ENCODE data around the gene ISM2.

- TF ChIP-seq, protein P1, sequence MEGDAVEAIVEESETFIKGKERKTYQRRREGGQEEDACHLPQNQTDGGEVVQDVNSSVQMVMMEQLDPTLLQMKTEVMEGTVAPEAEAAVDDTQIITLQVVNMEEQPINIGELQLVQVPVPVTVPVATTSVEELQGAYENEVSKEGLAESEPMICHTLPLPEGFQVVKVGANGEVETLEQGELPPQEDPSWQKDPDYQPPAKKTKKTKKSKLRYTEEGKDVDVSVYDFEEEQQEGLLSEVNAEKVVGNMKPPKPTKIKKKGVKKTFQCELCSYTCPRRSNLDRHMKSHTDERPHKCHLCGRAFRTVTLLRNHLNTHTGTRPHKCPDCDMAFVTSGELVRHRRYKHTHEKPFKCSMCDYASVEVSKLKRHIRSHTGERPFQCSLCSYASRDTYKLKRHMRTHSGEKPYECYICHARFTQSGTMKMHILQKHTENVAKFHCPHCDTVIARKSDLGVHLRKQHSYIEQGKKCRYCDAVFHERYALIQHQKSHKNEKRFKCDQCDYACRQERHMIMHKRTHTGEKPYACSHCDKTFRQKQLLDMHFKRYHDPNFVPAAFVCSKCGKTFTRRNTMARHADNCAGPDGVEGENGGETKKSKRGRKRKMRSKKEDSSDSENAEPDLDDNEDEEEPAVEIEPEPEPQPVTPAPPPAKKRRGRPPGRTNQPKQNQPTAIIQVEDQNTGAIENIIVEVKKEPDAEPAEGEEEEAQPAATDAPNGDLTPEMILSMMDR (IDR thresholded peaks at IDR 0.05) = no peak
- TF ChIP-seq POLR2AphosphoS5 (IDR thresholded peaks at IDR 0.05; ENCODE audit: low read depth, low read length) (no peak), SIN3A (IDR thresholded peaks at IDR 0.05; ENCODE audit: borderline replicate concordance, insufficient read depth, low read depth, low read length) (no peak)
- TF ChIP-seq, protein P2, sequence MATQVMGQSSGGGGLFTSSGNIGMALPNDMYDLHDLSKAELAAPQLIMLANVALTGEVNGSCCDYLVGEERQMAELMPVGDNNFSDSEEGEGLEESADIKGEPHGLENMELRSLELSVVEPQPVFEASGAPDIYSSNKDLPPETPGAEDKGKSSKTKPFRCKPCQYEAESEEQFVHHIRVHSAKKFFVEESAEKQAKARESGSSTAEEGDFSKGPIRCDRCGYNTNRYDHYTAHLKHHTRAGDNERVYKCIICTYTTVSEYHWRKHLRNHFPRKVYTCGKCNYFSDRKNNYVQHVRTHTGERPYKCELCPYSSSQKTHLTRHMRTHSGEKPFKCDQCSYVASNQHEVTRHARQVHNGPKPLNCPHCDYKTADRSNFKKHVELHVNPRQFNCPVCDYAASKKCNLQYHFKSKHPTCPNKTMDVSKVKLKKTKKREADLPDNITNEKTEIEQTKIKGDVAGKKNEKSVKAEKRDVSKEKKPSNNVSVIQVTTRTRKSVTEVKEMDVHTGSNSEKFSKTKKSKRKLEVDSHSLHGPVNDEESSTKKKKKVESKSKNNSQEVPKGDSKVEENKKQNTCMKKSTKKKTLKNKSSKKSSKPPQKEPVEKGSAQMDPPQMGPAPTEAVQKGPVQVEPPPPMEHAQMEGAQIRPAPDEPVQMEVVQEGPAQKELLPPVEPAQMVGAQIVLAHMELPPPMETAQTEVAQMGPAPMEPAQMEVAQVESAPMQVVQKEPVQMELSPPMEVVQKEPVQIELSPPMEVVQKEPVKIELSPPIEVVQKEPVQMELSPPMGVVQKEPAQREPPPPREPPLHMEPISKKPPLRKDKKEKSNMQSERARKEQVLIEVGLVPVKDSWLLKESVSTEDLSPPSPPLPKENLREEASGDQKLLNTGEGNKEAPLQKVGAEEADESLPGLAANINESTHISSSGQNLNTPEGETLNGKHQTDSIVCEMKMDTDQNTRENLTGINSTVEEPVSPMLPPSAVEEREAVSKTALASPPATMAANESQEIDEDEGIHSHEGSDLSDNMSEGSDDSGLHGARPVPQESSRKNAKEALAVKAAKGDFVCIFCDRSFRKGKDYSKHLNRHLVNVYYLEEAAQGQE (IDR thresholded peaks at IDR 0.05; ENCODE audit: insufficient read depth in 1 of 2, low read depth in 2 of 2, low read length in 1 of 2) = no peak
Observed at GRCh38 chr14:77541905-77542304, 43.3 kb upstream of the ISM2 start.
